WTC11 (cell line): ENCODE measurements around the gene DENND6A.

ENCODE experiments used
- GABPB1 ChIP-seq: sonication (generic); formaldehyde crosslinking; IDR thresholded peaks from 2 replicates; pipeline ENCODE4 v1.8.1; 2023; ENCODE audit warnings: mild to moderate bottlenecking, missing genetic modification reagents
- GTF2I ChIP-seq: fragments of 250-450 bp; sonication (Bioruptor Pico); conservative IDR thresholded peaks from 2 replicates; pipeline ENCODE4 v1.4.0; 2021; ENCODE audit warnings: mild to moderate bottlenecking
- SP1 ChIP-seq: sonication (generic); formaldehyde crosslinking; conservative IDR thresholded peaks from 2 replicates; pipeline ENCODE4 v1.8.1; 2022; ENCODE audit warnings: missing genetic modification reagents
- TCF7 ChIP-seq: sonication (generic); formaldehyde crosslinking; IDR thresholded peaks from 2 replicates; pipeline ENCODE4 v1.8.0; 2022; ENCODE audit warnings: mild to moderate bottlenecking, low read depth, missing genetic modification reagents, moderate library complexity
- TF ChIP-seq, protein P1 (sequence below): fragments of 200-600 bp; IDR thresholded peaks from 2 replicates; pipeline ENCODE4 v1.8.0; 2022; ENCODE audit warnings: antibody characterized with exemption
- TF ChIP-seq, protein P2 (sequence below): sonication (generic); formaldehyde crosslinking; IDR thresholded peaks from 2 replicates; pipeline ENCODE4 v1.8.1; 2022; ENCODE audit warnings: low read depth, missing genetic modification reagents, borderline replicate concordance

DNA sequence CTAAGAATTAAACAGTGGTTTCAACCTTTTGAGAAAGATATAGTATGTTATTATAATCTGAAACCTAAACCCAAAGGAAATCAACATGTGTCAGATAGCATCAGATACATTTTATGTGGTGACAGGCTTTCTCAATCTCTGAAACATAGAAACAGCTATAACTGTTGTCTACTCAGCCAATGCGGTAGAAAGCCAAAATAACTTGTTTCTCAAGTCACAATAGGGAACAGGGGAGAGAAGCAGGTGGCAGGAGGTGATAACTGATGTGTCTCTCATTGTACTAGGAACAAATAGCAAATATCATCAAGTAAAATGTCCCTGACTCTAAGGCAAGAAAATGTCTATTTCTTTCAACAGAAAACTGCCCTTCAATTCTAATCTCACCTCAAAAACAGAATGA lies 38.6 kb downstream of the DENND6A start:
- TF ChIP-seq, protein P1, sequence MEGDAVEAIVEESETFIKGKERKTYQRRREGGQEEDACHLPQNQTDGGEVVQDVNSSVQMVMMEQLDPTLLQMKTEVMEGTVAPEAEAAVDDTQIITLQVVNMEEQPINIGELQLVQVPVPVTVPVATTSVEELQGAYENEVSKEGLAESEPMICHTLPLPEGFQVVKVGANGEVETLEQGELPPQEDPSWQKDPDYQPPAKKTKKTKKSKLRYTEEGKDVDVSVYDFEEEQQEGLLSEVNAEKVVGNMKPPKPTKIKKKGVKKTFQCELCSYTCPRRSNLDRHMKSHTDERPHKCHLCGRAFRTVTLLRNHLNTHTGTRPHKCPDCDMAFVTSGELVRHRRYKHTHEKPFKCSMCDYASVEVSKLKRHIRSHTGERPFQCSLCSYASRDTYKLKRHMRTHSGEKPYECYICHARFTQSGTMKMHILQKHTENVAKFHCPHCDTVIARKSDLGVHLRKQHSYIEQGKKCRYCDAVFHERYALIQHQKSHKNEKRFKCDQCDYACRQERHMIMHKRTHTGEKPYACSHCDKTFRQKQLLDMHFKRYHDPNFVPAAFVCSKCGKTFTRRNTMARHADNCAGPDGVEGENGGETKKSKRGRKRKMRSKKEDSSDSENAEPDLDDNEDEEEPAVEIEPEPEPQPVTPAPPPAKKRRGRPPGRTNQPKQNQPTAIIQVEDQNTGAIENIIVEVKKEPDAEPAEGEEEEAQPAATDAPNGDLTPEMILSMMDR: no peak
- TF ChIP-seq TCF7 (CRISPR knock-in tag): no peak
- no peak for TF ChIP-seq GABPB1 (CRISPR knock-in tag)
- no peak for TF ChIP-seq GTF2I (CRISPR knock-in tag)
- TF ChIP-seq, protein P2, sequence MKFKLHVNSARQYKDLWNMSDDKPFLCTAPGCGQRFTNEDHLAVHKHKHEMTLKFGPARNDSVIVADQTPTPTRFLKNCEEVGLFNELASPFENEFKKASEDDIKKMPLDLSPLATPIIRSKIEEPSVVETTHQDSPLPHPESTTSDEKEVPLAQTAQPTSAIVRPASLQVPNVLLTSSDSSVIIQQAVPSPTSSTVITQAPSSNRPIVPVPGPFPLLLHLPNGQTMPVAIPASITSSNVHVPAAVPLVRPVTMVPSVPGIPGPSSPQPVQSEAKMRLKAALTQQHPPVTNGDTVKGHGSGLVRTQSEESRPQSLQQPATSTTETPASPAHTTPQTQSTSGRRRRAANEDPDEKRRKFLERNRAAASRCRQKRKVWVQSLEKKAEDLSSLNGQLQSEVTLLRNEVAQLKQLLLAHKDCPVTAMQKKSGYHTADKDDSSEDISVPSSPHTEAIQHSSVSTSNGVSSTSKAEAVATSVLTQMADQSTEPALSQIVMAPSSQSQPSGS (CRISPR knock-in tag): no peak
- TF ChIP-seq SP1 (CRISPR knock-in tag): no peak
